Activated CD4-positive, CD25-positive, alpha-beta regulatory T cell treated with anti-CD3 and anti-CD28 coated beads, Interleukin-2, amount 50 U/mL, for 24 hours (primary cell): Measurements from ENCODE around the gene ASB16.

Experiments used
- ATAC-seq, 2 donors: fragments of 150-1000 bp; cut with Tn5 transposase; one replicate each; pipeline ENCODE4 v1.10.0; 2021; ENCODE audit warnings: mild to moderate bottlenecking in 1 of 2, moderate library complexity in 1 of 2

The ASB16 gene

DNA sequence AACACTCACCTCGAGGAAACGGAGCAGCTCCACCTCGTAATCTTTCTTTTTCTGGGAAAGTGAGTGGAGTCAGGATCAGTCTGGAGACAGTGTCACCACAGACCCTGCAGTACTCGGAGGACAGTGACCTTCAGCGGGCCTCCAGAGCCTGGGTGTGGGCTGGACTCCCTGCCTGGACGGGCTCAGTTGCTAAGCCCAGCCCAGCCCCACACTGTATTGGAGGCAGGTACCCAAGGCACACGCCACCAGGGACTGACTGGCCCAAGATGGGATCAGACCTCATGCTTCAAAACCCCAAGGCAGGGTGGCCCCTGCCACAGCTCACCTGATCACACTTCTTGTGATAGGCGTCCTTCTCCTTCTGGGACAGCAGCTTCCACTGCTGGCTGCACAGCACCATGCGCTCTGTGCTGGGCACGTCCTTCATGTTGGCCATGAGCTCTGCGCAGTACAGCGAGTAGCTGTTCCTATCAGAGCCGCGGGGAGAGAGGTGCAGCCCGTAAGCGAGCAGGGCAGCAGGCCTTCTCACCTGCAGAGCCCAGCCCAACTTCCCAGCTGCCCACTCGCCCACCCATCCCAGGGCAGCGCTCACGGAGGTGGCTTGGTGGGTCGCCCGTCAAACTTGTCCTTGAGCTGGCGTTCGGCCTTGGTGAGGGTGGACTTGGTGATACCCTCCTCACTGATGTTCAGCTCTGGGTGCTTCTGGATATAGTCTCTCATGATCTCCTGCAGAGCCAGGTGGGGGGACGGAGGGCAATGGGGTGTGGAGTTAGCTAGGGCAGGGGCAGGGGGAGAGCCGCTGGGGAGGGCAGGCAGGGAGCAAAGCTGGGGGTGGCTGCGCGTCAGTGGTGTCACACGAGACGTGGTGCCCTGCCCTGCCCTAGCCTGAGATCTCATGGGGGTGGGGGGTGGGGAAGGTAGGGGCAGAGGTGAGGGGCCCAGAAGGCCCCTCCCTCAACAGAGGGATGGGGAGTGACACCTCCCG lies 41.1 kb downstream of the ASB16 start:
- no peak for ATAC-seq

DNA sequence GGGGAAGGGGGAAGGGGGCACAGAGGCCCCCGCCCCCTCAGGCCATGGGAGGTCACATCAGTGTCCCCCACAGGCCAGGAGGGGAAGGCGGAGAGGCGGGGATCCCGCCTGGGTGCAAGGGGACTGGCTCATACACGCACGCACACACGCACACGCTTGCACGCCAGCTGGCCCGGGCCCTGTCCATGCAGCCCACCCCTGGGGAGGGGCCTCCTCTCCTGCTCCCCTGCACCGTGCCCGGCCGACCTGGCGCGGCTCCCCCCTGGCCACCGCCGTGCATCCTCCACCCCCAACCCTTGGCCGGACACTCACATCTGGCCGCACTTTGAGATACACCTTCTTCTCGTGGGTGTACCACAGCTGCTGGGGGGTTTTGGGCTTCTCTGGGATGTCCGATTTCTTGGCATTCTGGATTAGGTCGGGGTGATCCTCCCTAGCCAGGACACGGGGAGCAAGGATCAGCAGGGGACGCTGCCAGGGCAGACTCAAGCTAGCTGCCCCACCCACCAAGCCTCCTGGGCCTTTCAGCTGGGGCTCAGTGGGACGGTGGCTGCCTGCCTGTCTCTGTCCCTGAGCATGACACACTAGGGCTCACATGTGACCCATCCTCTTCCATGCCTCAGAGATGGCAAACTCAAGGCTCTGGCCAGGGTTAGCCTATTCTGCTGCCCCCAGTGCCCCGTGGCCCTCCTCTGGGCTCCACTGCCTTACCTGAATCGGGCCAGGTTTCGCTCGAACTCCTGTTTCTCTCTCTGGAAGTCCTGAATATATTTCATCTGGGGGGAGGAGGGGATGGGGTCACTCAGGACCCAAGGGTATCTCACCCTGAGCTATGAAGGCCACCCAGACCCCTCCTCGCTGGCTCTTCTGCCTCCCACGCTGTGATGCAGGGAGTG lies 42.3 kb downstream of the ASB16 start:
- ATAC-seq, result no peak

DNA sequence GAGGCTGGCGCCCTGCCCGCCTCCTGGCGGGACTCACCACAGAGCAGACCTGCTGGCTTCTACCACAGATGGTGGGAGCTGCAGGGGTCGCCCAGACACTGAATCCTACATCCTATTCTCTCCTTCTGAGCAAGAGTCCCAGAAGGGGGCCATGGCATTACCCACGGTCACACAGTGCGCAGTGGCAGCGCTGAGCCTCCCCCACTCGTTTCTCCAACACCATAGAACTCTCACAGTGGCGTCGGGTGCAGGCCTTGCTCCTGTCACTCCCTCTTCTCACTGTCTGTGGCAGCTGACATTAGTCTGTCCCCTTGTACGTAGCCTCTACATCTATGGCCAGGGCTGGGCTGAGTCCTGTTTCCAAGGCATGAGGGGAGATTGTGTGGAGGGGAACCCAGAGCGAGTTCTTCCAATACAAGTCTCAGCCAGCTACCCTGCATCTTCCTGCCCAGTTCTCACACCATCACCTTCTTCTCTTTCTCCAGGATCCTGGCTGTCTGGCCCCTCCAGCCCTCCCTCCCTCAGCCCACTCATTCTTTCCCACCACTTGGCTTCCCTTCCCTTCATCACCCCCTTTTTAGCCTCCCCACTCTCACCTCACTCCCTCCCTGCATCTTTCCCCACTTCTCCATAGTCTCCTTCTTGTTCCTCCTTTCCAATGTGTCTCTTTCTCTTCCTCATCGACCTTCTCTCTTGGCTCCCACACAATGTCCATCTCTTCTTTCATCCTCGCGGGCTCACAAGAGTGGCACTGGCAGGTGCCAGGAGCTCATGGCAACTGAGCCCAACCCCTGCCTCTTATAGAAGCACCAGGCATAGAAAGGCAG lies 43.1 kb downstream of the ASB16 start:
- ATAC-seq, result no peak

DNA sequence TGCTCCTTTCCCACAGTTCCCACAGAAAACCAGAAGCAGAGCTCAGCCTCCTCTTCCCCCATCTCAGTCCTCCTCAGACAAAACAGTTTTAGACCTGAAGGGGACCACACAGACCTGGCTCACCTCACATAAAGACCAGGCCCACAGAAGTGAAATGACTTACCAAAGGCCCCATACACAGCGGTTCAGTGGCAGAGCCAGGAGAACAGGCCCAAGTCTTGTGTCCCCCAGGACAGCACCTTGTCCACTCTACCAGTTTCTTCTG lies 43.7 kb downstream of the ASB16 start:
- ATAC-seq, result no peak

DNA sequence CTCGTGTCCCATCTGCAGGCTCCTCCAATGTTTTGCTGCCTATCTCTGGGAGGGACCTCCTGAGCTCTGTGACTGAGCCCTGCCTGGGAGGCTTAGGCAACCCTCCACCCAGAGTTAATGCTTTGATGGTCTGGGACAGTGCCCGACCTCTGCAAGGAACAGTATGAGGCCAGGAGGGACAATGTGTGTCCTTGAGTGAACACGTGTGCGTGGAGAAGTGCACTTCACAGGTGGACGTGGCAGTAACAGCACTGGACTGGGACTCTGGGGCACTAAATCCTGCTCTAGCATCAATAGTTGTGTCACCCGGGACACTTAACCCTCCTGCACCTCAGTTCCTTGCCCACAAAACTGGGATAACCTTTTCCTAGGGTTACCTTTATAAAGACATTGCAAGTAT lies 44.4 kb downstream of the ASB16 start:
- no peak for ATAC-seq

DNA sequence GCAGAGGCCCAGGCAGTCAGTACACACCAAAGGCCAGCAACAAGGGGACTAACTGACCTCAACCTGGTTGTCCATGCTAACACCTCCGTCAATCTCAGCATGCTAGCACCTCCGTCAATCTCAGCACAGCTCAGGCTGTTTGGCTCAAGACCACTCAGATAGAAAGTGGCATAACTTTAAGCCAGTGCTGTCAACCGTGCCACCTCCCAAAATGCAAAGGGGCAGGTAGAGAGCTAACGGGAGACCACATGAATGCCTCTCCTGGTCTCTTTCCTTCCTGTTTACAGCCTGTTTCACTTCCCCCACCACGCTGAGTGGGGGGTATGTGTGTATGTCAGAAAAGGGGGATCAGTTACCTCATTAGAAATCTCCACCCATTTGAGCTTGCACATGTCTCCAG lies 45.7 kb downstream of the ASB16 start:
- no peak for ATAC-seq

DNA sequence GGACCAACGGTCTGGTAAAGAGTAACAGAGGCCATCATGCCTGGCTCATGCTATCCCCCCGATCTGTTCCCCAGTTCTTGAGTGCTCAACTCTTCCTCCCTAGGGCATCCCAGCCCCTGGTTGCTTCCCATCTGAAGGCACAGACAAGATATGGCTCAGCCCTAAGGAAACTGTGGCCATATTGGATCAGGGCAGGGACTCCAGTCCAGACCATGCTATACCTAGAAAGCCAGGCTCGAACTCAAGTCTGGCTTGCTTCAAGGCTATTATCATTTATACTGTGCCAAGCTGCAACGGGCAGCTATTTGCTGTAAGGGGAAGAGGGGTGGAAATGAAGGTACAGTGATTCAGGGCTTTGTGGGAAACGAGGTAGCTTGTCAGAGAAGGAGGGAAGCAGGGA lies 46.2 kb downstream of the ASB16 start:
- ATAC-seq, result no peak

DNA sequence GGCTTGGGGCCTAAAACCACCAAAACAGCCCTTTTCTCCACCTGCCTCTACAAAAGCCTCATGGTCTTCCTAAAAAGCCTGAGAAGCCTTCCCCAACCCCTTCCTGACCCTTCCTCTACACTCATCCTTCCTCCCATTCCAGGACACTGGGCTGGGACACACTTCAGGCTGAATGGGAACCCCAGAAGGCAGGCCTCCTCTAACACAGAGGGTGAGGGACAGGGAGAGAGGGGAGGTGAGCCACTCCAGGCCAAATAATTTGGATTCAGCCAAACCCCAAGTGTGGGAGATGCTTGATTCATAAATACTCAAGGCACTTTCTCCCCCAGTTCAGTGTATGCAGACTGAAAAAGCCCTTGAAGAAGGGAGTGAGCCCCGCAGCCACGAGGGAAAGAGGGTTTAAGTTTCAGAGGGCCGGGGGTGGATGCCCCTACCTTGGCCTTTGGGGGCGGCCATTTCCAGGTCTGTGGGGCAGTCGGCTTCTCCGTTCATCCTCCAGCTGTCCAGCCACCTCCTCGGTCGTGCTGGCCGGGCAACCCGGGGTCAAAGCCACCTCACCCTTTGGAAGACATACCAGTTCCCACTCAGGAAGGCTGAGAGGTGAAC lies 47.3 kb downstream of the ASB16 start:
- ATAC-seq, result no peak

DNA sequence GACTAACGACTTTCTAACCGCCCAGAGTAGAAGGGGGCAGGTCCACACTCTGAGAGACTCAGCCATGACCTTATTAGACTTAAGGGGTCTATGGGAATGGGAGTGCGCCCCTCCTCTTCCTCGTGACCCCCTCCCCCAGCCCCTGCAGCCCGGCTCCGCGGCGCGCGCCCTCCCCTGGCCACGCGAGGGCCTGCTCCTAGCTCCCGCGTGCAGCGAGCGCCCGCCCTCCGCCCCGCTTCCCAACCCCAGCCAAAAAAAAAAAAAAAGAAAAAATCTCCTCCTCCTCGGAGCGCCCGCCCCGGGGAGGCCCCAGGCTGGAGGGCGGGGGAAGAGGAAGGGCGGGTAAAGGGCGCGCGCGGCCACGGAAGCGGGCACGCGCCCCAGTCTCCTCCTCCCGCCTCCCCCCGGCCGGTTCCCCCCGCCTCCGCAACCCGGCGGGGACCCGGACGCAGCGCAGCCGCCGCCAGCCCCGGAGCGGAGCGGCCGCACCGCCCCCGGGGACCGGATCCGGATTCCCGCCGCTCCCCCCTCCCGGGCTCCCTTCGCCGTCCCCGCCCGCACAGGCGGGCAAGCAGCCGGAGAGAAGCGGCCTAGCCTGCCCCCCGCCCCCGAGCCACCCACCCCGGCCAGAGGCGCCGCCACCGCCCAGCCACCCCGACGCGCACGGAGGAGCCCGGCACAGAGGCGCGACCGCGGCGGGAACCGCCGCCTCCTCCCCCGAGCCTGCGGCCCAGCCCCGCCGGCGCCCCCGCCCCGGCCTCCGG lies 48.0 kb downstream of the ASB16 start:
- ATAC-seq, result peak; percentile 44 to 59

DNA sequence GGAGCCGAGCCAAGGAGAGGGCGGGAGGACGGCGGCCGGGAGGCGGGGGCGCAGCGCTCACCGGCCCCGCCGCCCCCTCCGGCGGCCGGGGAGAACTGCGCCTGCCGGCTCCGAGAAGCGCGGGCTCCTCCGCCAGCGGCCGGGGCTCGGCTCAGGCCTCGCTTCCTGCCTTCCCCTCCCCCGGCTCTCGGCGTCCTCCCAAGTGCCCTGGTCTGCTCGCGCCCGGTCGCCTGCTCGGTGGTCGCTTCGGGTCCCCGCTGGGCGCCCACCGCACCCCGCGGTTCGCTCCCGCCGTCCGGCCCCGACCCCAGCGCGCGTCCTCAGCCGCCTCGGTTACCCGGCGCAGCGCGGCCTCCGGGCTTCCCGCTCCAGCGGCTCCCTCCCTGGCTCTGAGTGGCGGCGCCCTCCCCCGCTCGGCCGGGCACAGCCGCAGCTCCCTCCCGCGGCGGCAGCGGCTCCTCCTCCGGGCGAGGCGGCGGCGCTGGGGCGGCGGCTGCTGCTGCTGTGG lies 48.7 kb downstream of the ASB16 start:
- ATAC-seq, result peak; percentile 47 to 50

DNA sequence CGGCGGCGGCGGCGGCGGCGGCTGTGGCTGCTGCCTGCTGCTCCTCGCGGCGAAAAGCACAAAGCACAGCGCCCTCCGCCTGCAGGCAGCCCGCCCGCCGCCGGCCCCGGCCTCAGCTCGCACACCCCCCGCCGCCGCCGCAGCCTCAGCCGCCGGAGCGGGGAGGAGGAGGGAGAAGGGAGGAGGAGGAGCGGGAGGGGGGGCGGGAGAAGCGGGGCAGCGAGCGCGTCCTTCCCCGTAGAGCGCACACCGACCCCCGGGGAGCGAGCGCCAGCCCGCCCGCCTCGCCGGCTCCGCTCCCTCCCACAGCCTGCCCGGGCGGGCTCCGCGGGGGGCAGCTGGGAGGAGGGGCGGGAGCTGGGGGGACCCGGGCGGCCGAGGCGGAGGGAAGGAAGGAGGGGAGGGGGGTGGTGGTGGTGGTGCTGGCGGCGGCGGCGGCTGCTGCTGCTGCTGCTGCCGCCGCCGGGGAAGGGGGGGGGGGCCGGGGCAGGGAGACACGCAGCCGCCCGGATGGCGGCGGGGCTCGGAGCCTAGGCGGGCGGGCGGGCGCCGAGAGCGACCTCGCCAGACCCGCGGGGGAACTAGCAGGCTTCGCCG lies 49.2 kb downstream of the ASB16 start, which contains the start of gene UBTF:
Gene UBTF, minus strand, starts transcription at position 60 of the 597 bp plus-strand sequence. CDS start 1,446 bp downstream, outside the sequence.
- ATAC-seq, result peak; percentile 13 to 19

DNA sequence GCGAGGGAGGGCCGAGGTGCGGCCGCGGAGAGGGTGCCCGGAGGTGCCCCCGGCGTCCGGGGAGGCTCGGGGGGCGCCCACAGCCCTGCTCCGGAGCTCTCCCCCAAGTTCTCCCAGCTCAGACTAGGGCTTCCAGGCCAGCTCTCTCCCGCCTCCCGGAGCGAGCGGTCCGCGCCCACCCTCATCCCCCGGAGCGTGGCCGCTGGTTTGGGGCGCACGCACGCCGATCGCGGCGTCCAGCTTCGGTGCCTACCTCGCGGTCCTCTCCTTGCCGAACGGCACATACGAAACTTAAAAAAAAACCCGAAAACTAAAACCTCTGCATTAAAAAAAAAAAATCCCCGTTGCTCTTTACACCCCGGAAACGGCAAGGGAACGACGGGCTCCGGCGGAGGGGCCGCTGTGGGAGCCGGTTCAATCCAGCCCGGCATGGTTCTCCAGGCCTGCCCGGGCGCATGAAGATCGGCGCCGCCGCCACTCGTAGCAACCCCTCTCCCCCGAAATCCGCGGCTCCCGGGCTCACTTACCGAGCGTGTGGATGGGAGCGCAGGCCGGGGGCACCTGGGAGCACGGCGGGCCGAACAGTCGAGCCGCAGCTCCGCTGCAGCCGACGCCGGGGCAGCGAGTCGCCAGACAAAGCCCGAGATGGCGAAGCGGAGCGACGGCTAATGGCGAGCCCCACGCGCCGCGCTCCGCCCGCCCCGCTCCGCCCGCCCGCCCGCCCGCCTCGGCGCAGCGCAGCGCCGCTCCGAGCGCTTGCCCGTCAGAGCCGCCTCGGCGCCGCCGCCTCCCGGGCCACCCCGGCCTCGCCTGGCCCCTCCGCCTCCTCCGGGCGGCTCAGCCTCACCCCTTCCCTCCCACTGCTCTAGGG lies 49.9 kb downstream of the ASB16 start:
- peak; percentile 29 to 33 for ATAC-seq

DNA sequence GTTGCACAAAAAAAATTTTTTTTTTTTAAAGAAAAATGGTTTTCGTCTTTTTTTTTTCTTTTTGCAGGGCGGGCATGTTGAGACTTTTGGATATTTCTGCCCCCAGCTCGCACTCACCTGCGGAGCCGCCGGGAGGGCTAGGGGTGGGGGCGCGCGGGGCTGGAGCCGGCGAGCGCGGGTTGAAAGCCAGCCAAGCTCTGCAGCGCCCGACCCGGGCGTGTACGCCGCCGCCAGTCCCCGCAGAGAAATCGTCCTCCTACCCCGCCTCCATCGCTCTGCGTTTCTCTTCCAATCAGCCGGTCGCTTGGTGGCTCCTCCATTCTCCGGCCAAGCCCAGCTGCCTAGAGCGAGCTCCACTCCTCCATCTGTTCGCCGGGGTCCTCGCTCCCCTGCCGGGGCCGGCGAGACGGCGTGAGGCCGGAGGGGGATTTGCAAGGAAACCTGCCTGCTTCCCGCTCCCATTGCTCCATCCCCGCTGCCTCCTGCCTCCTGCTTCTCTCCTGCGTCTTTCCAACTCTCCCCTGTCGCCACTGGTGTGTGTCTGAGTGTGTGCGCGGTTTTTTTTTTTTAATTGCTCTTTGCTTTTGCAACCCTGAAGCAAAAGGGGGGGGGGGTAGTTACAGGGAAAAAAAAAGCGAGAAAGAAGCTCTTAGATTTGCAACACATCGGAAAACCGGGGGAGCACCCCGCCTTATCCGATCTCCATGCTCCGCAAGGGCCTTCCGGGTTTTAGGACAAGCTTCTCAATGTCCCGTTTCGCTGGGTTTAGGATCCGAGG lies 50.8 kb downstream of the ASB16 start:
- ATAC-seq, result peak; percentile 17 to 19

DNA sequence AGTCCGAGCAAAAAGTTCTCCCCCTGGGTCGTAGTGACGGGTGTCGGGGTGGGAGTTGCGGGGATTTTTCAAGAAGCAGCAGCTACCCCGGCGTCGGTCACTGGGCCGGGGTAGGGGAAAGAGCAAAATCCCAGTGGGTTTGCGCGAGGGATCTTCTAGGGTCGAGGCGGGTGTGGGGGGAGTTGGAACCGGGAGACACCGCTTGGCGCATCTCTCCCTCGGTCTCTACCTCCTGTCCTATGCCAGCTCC lies 51.3 kb downstream of the ASB16 start:
- ATAC-seq, result no peak

DNA sequence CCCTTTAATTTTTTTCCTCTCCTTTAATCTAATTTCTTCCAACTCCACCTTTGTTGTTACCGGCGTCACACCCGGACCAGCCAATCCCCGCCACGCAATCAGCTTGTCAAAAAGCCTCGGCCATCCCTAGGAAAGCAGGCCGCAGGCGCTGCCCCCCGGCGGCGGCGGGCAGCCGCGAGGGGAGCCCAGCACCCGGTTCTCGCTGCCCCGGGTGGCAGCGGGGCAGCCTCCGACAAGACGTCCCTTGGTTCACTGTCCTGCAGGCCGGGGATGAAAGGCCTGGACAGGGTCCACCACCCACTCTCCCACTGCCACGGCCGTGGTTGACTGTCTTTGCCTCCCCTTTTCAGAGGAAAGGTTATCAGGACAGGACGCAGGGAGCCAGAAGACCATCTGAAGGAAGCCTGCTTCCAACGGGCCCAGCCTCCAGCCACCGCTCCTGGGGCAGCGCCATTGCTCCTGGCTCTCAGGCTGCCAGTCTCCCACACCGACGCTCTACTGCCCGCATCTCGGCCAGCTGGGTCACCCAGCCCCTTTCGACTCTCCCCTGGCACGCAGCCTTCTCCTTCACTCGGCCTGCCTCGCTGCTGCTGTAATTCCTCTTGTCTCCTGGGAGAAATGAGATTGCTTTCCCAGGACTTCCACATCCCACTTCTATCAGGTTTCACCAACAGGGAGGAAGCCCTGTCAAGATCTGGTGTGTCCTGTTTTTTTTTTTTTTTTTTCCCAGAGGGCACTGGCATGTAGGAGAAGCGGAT lies 51.8 kb downstream of the ASB16 start:
- no peak for ATAC-seq

DNA sequence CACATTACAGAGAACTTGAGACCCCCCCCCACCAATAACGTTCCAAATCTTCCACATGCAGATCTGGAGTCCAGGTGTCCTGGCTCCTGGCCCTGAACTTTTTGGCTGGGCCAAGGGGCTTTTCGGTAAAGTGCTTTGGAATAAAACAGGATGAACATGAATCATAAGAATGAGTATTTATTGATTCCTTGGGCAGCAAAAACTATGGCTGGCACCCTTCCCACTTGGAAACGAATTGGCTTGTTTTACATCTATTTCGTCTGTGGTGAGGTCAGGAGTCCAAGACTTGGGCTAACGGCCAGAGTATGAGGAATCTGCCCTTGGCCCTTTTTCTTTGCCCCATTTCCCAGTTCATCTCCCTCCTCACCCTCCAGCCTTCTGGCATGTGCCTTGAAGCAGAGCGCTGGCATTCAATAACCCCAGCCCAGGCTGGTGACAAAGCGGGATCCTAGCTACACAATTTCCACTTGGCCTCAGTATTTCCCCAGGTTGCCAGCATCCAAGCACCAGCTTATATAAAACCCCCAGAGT lies 53.1 kb downstream of the ASB16 start:
- ATAC-seq, result no peak
